ENCODE data around the gene CYB5D1.

The CYB5D1 gene

DNA sequence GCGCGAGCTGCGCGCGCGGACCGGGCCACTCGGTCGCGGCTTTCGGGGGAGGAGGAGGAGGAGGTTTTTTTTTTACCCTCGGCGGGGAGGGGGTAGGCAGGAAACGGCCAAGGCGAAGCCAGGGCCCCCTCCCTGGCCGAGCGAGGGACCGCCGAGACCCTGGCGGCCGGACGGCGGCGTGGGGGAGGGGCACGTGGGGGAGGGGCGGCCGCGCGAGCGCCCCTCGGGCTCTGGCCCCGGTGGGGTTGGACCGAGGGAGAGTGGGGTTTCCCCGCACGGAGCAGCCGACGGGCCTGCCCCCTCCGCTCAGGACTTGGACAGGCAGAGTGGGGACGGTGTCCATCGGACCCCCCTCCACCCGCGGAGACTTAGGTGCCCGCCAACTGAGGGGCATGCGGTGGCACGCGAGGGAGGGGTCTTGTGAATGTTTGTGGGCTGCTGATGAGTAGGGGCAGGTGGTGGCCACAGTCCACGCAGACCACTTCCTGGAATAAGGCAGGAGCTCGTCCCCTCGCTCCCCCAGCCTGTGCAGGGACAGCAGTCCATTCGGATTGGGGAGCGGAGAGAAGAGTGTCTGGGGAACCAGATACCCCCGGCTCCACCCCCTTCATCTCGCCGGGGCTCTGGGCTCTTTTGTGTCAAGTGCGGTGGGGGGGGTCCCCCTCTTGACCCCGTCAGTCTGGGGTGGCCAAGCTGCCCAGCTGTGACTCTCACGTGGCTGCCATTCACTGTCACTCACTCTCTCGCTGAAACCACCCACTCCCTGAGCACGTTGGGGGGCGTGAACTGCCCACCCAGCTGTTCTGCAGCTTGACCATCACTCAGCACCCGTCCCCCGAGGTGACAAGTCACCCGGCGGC, 27.8 kb downstream of the CYB5D1 start:
- peak; percentile 10 for DNase-seq (ENCODE audit: low read depth, low spot score)

DNA sequence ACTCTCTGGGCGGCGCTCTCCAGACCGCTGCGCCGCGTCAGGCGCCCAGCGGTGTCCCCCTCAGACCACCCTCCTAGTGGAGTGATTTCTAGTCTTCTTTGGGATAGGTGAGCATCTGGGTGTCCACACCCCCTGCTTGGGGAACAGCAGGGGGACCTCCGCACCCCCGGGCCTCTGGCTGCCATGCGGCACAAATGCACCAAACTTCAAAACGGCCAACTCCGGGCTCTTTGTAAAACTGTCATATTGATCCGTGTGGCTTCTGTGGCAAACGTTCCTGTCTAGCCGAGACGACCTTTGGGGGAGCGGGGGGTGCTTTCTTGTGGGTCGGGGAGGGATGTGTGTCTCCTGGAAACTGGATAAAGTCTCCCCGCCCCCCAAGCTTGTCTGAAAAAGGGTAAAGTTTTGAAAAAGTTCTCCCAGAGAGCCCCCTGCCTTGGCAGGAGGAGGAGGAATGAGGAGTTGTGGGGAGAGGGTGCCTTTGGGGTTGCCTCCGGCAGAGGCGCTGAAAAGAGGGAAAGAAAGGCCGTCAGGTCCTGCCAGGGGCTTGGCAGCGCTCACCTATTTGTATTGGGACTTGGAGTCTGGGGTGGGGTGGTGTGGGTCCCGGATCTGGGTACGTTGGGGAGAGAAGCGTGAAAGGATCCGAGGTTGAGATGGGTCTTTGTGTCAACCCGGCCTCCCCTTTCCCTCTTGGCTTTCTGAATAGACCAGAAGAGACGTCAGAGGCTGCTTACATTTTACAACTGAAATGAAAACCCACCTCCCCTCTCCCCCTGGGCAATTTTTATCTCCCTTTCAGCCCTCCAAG, 28.6 kb downstream of the CYB5D1 start:
- DNase-seq (ENCODE audit: low read depth, low spot score): peak; percentile 30

DNA sequence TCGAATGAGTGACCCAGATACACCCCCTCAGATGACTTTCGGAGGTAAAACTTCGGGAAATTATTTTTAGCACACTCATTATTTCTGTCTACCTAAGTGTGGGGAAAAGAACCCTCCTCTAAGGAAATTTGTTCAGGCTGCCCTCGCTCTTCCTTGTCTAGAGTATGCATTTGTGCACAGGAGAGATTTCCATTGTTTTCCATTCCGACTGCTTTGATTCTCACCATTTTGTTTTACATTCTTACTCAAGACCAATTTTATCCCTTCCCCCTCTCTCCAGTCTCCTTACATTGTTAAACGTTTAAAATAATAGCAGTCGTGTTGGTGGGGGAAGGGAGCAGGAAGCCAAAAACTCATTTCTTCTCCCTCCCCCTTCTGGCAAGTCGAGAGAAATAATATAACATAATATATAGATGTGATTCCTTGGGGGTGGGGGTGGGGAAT, 29.3 kb downstream of the CYB5D1 start:
- DNase-seq (ENCODE audit: low read depth, low spot score): no peak

DNA sequence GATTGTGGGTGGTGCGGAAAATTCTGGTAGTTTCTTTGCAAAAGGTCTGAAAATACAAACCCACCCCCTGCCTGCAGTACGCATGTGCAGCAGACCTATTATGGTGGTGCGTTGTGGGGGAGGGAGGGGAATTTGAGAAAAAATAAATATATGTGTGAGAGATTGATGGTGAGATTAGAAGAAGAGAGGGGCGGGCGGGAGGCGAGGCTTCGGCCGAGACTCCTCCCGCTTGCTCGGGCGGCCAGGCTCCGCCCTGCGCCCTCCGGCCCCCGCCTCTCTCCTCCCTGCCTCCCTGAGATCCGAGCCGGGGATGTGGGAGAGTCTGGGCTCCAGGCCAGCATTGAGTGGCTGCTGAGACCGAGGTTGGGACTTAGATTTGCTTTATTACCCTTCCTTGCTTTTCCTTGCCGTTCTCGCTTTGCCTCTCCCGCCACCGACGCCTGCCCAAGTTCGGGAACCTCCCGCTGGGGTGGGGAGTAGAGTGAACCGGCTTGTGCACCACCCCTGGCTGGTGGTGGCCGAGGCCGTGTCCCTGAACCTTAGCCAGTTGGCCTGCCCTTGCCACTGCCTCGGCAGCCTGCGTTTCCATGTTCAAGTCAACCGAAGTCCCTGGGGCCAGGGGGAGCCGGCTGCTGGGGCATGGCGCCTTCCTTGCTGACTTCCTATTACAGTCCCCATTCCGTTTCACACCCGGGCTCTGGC, 29.8 kb downstream of the CYB5D1 start:
- DNase-seq (ENCODE audit: low read depth, low spot score): peak; percentile 83

DNA sequence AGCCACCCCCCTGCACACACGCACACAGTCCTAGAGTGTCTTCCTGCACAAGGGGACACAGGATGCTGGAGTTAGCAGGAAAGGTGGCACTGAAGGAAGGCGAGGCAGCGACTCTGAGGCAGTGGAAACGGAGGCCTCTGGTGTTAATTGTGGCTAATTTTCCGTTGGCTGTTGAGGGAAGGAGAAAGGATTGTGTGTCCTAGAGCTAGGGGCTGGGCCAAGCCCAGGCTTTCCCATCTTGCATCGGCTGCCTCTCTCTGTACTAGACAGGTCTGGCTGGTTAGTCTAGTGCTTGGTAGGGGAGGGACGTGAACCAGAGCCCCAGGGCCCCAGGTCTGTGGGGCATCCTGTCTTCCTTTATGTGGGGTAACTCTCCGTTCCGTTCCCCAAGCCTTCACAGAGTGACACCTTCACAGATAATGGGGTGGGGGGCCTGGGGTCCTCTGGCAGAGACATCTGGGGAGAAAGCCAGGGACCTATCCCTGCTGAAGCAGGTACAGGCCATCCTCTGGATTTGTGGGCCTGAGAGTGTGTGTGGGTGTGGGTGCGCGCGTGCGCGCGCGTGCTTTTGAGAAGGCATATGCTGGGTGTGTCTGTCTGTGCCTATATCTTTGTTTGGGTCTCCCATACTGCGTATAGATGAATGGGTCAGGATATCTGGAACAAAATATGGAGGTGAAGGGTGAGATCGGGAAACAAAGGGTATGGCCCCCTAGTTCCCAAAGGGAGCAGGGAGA, 30.5 kb downstream of the CYB5D1 start, which contains the start of gene CHD3:
TSS of gene CHD3 (plus strand) at position 606 of the 737 bp plus-strand sequence. CDS start 212 bp downstream, outside the sequence.
- DNase-seq (ENCODE audit: low read depth, low spot score): peak; percentile 17

DNA sequence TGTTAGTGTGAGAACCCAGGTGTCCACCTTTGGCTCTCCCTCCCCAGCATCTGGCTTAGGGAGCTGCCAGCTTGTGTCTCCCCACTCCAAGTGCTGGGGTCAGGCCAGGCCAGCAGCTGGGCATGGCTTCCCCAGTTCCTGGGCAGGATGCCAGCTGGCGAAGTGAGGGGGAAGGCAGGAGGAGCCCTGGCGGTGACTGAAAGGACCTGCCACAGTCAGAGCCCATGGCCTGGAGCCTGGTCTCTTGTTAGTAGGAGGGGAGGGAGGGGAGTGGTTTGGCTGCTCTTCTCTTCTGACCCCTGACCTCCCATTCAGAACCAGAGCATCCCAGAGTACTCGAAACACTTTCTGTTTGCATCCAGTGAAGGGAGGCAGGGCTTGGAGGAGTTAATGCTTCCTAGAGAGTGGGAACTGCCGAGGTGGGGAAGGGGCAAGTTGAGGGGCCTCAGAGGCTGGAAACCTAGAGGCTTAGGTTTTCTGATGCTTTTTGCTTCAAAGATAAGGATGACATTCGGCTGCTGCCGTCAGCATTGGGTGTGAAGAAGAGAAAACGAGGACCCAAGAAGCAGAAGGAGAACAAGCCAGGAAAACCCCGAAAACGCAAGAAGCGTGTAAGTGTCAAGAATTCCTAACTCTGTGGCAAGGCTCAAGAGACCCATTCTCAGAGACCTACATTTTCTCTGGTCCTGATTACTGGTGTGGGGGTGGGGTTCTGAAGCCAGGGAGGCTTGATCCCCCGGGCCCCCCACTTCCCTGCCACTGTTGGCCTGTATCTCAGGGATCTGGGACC, 31.6 kb downstream of the CYB5D1 start:
- no peak for DNase-seq (ENCODE audit: low read depth, low spot score)

DNA sequence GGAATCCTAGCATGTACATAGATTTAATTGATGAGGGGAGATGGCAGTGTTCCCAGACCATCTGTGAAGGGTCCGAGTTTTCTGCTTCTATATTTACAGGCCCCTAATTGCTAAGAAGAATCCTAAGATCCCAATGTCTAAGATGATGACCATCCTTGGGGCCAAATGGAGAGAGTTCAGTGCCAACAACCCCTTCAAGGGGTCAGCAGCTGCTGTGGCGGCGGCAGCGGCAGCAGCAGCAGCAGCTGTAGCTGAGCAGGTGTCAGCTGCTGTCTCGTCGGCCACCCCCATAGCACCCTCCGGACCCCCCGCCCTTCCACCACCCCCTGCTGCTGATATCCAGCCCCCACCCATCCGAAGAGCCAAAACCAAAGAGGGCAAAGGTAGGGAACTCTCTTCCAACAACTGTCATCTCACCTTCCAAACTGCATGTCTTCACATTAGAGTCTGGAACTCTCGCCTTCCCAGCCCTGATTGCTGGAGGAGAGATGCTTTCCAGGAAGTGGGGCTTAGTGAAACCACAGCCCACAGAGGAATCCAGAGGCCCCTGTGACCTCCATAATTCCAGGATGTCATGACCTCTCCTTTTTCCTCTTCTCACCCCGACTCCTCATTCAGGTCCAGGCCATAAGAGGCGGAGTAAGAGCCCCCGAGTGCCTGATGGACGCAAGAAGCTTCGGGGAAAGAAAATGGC, 35.5 kb downstream of the CYB5D1 start:
- DNase-seq (ENCODE audit: low read depth, low spot score): no peak

DNA sequence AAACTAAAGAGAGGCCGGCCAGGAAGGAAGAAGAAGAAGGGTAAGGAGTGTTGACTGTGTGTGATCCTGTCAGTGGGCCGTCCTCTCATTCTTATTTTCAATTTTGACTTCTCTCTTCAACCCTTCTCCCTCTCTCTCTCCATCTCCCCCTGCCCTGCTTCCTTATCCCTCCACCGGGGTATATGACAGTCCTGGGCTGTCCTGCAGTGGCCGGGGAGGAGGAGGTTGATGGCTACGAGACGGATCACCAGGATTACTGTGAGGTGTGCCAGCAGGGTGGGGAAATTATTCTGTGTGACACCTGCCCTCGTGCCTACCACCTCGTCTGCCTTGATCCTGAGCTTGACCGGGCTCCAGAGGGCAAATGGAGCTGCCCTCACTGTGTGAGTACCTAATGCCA, 36.4 kb downstream of the CYB5D1 start:
- DNase-seq (ENCODE audit: low read depth, low spot score): no peak

DNA sequence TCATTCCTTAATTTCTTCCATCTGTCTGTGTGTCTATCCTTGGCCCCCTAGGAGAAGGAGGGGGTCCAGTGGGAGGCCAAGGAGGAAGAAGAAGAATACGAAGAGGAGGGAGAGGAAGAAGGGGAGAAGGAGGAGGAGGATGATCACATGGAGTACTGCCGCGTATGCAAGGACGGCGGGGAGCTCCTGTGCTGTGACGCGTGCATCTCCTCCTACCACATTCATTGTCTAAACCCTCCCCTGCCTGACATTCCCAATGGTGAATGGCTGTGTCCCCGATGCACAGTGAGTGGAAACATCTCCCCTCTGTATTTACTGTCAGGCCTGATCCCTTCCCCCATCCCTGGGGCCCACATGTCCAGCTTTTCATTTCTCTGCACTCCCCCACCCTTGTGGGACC, 37.1 kb downstream of the CYB5D1 start:
- no peak for DNase-seq (ENCODE audit: low read depth, low spot score)

DNA sequence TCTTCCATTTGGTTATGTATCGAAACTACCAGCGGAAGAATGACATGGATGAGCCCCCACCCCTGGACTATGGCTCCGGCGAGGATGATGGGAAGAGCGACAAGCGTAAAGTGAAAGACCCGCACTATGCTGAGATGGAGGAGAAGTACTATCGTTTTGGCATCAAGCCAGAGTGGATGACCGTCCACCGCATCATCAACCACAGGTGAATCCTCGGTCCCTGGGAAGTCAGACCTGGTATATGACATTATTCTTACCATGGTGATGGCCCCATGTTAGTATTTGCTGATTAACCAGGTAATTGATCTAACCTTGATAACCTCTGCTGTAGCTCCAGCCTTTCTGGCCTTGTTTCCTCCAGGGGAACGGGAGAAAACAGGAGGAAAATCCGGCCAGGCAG, 39.3 kb downstream of the CYB5D1 start:
- DNase-seq (ENCODE audit: low read depth, low spot score): no peak

DNA sequence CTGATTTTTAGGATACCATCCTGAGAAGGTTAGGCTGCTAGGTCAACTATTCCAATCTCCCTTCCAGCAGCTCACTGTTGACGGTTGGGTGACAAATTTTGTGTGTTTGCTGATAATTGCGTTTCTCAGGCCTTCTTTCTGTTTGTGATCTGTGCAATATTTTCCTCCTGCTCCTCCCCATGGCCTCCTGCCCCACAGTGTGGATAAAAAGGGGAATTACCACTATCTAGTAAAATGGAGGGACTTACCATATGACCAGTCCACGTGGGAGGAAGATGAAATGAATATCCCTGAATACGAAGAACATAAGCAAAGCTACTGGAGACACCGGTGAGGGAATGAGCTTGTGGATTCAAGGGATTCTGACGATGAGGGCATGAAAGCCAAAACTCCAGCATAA, 40.0 kb downstream of the CYB5D1 start:
- DNase-seq (ENCODE audit: low read depth, low spot score): no peak

DNA sequence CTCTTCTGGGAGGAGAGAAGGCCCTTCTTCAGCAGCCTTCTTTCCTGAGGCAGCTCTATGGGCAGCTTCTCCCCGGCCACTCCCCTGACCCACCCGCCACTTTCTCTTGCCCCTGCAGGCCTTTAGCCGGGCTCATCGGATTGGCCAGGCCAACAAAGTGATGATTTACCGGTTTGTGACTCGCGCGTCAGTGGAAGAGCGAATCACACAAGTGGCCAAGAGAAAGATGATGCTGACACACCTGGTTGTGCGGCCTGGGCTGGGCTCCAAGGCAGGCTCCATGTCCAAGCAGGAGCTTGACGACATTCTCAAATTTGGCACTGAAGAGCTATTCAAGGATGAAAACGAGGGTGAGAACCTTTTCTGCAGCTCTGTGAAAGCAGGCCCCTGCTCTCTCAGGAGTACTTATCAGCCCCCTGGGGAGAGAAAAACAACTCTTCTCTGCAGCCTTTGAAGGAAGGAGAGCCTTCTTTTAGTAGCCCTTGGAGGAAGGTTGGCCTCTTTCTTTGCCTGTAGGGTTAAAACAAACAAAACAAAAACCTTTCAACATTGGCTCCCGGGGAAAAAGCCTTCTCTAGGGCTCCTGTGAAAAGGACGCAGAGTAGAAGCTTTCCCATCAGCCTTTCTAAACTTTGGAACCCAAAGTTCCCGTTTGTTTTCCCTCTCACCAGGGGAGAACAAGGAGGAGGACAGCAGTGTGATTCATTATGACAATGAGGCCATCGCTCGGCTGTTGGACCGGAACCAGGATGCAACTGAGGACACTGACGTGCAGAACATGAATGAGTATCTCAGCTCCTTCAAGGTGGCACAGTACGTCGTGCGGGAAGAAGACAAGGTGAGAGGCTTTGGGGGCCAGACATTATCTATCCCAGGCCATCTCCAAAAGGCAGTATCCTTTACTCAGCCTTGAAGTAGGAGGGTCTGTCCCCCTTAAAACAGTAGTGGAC, 45.6 kb downstream of the CYB5D1 start:
- no peak for DNase-seq (ENCODE audit: low read depth, low spot score)

DNA sequence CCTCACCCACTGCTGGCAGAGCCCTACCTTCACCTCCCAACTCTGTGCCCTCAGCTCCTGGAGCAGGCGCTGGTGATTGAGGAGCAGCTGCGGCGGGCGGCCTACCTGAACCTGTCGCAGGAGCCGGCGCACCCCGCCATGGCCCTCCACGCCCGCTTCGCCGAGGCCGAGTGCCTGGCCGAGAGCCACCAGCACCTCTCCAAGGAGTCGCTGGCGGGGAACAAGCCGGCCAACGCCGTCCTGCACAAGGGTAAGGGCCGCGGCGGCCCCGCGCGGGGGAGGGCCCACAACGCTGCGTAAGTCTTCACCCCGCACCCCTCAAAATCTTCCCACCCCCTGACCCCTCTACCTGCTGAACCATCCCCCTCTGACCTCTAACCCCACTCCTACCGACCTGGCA, 51.3 kb downstream of the CYB5D1 start:
- DNase-seq (ENCODE audit: low read depth, low spot score): no peak

DNA sequence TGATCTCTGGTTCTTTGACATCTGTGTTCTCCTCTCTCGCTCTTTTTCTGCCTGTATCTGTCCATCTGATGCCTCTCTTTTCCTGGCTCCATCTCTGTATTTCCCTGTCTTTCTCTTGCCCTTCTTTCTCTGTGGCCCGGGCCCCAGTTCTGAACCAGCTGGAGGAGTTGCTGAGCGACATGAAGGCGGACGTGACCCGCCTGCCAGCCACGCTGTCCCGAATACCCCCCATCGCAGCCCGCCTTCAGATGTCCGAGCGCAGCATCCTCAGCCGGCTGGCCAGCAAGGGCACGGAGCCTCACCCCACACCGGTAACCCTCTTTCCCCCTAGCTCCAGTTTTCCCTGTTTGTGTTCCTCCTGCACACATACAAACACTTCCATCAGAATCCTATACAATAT, 52.5 kb downstream of the CYB5D1 start:
- no peak for DNase-seq (ENCODE audit: low read depth, low spot score)

DNA sequence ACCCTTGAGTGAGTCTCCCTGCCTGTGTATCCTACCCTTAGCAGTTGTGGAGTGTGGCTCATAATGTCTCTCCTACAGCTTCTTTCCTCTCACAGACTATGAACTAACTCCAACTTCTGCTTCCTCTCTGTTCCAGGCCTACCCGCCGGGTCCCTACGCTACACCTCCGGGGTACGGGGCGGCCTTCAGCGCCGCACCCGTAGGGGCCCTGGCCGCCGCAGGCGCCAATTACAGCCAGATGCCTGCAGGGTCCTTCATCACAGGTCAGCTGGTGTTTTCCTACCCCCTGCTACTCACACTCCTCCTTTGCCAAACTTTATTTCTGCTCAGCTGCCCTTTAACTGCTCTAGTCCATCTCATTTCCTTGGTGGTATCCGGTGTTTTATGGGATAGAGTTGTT, 52.9 kb downstream of the CYB5D1 start:
- no peak for DNase-seq (ENCODE audit: low read depth, low spot score)

DNA sequence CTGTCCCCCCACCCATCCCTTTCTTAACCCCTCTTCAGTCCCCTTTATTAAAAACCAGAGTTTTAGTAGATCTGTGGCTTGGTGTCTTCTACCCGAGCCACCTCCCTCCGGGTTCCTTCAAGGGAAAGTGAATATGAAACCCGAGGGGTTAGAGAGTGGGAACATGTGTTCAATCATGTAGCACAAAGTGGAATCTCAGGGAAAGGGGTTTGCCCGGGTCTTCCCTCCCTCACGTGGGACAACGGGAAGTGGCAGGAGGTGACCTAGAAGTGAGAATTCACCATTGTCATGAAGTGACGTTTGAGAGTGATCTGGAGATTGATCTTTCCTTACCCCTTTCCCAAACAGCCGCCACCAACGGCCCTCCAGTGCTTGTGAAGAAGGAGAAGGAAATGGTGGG, 53.3 kb downstream of the CYB5D1 start:
- no peak for DNase-seq (ENCODE audit: low read depth, low spot score)
